Amygdala (tissue), 56 donors: ENCODE measurements around the gene ADA.

ENCODE experiments used
- DNase-seq, 56 donors: peaks; one replicate each; lab custom pipeline; 2025; lab: John Stamatoyannopoulos, UW

The ADA gene

DNA sequence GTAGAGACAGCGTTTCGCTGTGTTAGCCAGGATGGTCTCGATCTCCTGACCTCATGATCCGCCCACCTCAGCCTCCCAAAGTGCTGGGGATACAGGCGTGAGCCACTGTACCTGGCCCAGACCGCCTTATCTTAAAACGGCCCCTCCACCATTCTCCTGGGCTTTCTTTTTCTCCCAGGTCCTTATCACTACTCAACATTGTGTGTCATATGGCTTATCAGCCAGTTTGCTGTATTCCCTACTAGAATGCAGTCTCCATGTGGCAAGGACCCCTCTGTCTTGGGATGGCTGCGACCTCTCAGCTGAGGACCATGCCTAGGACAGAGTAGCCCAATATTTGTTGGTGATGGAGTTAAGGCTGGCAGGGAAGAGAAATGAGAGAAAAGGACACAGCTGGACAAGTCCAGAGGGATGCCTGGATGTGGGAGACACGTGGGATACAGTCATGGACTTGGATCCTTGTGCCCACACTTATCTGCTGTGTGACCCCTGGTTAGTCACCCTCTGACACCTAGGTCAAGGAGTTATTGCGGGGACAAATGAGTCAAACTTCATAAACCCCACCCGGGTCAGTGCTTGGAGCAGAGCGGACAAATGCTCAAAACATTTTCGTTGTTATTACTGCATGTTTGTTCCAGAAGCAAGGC lies 24.0 kb downstream of the ADA start:
- no peak for DNase-seq

DNA sequence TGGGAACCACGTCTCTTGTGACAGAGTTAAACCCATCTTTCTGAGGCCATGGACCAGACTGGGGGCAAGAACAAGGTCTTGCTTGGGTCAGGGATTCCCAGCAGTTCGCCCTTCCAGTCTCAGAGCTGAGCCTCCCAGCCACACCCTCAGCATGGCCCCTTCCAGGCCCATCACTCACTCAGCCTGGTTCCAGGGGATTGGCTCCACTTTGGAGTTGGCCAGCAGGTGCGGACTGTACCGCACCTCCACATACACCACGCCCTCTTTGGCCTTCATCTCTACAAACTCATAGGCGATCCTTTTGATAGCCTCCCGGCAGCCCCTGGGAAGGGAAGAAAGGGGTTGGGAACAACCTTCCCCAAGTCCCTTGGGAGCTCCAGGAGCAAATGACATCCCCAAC lies 25.2 kb downstream of the ADA start:
- DNase-seq = no peak

DNA sequence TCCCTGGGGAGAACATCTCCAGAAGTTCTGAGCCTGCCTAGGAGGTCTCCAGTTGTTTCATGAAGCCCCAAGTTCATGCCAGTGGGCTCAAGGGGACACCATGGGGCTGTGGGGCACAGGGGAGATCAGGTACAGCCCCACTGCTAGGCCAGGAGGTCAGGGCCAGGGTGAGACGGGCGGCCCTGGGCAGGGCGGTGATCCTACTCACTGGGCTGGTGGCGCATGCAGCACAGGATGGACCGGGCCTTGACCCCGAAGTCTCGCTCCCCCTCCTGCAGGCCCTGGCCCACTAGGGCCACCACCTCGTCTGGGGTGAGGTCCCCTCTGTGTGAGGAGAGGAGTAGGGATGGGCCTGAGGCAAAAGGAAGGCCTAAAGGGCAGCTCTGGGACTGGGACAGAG lies 26.1 kb downstream of the ADA start:
- DNase-seq = no peak

DNA sequence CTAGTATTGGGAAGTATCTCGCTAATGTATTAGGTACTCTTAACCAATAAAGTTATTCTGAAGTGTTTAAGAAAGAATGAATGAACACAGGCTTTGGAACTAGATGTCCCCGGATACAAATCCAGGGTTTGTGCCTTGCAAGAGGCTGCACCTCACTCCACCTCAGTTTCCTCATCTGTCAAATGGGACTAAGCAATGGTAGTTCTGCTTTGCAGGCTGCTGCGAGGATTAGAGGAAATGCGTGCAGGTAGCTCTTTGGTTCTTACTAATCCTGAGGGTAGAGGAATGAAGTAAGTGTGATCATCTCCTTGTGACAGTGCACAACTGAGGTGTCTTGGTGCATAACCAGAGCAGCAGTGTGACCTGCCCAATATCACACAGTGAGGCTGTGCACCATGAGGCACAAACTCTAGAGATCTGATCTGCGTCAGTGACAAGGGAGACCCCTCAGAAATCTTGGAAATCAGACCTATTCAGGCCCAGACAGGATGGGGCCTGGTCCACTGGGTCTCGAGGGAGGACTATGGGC lies 26.7 kb downstream of the ADA start:
- no peak for DNase-seq

DNA sequence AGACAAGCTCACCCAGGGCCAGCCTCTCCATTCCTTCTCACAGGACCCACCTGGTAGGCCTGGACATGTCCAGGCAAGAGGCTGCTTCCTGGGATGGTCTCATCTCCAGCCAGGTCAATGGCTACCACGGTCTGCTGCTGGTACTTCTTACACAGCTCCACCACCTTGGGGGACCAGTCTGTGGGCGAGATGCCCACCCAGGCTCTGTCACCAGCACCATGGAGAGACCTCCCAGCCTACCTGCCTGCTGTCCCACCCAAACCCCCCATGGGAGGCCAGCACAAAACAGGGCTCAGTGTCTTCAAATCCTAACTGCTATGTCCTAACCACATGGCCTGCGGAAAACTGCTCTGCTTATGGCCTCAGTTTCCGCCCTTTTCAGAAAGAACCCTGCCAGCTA lies 27.3 kb downstream of the ADA start:
- no peak for DNase-seq

DNA sequence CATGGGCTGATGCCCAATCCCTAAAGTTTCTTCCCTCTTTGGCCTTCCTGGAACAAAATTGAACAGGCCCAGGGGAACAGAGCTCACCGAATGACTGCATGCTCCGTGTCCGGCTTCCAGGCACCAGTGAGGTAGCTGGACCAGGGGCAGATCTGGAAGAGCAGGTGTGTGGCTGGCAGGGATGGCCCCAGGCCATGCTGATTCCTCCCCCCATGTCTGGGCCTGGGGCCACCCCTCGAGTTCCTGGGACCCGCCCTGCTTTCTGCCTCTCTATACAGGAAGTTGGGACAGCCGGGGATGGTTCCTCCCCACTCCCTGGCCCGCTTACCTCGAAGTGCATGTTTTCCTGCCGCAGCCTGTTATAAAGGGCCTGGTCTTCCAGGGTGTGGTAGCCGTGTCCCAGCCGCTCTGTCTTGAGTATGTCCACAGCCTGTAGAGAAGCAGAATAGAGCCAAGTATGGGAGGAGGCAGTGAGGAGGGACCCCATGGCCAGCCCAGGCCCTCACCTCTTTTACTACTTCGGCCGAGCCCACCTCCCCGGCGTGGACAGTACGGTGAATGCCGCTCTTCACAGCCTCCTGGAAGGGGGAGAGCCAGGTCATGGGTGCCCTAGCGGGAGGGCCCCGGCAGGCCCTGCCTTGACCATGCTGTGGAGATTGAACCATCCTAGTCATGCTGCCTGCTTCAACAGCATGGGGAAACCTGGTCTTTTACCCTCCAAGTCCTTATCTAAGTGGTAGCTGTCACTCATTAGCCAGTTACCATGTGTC lies 28.8 kb downstream of the ADA start:
- no peak for DNase-seq

DNA sequence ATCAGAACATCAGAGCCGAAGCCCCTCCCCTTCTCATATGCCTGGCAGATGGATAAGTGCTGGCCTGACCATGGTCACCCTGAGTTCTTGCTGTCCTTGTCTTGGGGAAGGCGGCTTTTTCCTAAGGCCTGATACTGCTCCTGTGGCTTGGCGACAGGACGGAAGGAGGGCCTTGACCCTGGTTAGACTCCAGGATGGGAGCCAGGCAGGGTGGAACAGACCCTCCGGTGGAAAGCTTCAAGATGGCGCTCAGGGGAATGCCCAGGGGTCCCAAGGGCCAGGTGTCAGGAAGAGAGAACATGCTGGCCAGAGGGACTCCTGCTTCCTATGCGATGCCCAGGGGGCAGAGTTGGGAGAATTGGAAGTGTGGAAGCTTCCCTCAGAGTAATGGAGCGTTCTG lies 29.6 kb downstream of the ADA start:
- no peak for DNase-seq

DNA sequence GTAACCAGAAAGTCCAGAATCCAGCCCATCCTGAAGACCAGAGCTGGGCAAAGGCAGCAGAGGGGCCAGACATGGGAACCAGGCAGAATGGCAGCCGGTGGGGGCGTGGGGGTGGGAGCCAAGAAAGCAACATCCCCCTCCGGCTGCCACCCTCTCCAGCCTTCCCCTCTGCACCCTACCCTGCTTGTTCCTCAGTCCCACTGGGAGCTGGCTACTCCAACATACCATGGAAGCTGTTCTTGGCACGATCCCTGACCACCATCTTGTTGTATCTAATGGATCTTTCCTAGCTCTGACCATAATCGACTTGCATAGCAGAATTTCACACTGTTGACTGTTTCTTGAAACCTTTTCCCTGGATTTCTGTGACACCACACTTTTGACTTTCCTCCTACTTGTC lies 30.2 kb downstream of the ADA start:
- no peak for DNase-seq

DNA sequence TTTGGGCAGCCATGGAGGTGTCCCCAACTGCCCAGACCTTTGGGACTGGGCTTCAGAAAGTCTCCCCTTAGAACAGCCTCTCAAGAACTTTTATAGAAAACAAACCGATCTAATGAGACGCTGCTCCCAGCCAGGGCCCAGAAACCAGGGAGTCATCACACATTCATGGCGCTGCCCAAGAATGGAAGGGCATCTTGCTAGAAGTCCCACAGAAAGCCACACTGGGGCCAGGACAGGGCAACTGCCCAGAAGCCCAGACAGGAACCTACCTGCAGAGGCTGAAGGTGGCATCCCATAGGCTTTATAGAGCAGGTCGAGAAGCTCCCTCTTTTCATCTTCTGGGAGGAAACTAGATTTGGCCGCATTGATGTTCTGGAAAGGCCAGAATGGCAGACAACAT lies 31.5 kb downstream of the ADA start:
- no peak for DNase-seq

DNA sequence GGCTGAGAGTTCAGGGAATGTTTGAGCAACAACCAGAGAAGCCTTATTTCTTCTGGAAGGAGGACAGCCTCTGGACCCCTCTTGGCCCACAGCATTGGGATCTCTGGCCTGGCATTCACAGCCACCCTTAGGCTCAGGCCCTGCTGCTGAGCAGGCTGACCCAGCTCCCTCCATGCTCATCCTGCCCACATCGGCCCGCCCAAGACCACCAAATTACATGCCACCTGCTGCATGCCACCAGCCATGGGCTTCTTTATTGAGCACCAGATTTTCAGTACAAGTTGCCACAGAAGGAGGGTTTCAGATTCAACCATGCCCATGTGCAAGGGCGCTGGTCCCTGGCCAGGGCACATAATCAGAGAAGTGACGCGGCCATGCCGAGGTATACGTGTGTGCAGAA lies 32.2 kb downstream of the ADA start:
- no peak for DNase-seq

DNA sequence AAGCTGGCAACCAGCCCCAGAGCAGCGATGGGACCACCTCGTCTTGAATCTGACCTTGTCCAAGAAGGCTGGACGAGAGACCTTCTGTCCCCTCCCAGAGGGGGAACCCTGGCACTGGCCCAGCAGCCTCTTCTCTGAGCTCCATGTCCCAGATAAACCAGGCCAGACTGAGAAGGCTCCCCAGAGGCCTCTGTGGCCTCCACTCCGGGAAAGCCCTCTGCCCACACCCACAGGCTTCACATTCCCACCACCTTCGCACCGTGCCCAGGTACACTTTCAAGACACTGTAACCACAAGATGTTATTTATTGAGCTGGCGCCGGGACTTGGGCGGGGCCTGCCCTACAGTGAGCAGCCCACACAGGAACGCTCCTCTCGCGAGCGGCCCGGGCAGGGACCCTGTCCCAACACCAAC lies 33.2 kb downstream of the ADA start:
- DNase-seq = peak in 2 of 56 donors; percentile 8 to 49

DNA sequence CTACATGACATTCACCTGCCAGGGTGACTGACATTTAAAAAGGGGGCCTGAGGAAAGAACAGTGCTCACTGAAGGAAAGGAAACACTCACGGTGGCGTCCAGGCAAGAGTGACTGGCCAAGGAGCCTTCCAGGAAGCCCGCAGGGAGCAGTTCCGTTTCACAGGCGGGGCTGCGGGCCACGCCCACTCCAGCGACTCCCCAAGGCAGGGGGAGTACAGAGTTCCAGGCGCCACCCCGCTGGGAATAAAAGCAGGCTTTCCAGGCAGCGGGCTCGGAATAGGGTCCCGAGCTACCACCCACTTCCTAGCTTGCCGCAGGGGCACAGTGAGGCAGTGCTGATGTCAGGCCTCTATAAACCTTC lies 34.9 kb downstream of the ADA start:
- DNase-seq = peak in 5 of 56 donors; percentile 36 to 54 (median 50)

DNA sequence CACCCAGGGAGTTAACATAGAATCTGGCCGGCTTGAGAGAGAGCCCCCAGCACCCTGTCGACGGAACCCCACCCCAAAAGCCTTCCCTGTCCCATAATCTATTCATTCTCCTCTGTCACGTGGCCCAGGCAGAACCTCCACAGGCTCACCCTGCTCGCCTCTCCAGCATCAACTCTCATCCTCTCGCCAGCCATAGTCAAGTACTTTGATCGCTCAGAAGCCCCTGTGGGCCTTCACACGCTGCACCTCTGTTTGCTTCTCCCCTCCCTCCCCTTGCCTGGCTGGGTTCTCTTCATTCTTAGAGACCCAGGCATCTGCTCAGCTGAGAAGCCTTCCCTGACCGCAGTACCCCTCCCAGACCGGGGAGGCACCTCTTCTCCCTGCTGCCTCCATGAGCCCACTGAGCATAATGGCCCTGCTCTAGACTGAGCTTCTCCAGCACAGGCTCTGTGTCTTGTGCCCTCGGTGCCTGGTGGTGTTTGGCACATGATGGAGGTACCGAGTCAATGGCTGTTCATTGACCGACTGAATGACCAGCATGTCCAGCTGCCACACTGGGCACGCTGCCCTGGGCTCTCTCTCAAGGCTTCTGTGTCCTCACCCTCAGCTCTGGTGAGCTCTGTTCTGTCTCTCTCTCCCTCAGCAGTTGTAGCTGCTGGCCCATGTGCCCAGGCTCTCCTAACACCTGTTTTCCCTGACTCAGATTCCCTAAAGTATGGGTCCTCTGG lies 35.5 kb downstream of the ADA start:
- peak in 54 of 56 donors; percentile 21 to 98 (median 84) for DNase-seq

DNA sequence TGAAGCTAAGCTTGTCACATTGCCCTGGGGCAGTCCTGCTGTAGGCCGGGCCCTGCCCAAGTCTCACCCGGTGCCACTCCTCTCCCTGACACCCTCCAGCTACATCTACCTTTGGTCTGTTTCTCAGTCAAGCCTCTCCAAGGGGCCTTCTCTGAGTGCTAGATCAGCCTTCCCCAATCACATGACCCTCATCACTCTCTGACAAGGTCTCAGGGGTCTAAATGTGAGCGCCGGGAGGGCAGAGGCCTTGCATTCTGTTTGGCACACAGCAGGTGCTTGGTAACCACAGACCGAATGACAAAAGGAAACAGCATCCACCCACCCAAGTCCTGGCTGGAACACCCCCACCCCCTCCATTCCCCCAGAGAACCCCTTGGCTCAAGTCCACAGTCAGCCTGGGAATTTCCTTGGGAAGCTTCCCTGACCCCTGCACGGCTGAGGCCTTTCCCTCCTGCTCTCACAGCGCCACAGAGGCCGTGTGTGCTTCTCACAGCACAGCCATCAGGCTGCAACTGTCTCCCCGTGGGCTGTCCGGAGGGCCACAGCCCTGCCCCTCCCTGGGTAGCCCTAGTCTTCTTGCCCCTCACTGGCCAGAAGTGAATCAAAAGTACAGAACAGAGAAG lies 36.2 kb downstream of the ADA start:
- peak in 15 of 56 donors; percentile 10 to 47 (median 25) for DNase-seq

DNA sequence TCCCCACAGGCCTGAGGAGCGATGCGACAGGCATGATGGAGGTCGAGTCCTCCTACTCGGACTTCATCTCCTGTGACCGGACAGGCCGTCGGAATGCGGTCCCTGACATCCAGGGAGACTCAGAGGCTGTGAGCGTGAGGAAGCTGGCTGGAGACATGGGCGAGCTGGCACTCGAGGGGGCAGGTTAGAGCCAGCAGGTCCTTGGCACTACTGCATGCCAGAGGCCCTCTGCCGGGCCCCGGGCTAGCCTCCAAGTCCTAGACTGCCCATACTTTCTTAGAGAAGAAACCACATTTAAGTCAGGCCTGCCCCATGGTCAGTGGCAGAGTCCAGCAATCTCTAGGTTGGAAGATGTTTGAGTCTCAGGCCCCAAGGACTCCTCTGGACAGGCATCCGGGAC lies 37.0 kb downstream of the ADA start:
- DNase-seq = peak in 28 of 56 donors; percentile 14 to 77 (median 41)

DNA sequence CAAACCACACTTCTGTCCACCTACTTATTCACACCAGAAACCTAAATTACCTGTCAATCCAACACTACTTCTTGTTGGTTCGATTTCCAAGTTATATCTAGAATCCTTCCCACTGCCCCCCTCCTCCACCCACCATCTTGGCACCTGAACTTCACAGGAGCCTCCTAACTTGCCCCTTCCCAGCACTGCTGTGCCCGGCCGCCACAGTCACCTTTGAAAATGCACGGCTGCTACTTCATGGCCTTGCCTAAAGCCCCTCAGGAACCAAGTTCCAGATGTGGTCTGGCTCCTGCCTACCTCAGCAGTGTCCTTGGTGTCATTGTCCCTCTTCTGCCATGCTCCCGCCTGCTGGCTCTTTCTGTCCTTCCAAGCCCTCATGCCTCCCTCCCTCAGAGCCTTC lies 37.9 kb downstream of the ADA start:
- DNase-seq = no peak

DNA sequence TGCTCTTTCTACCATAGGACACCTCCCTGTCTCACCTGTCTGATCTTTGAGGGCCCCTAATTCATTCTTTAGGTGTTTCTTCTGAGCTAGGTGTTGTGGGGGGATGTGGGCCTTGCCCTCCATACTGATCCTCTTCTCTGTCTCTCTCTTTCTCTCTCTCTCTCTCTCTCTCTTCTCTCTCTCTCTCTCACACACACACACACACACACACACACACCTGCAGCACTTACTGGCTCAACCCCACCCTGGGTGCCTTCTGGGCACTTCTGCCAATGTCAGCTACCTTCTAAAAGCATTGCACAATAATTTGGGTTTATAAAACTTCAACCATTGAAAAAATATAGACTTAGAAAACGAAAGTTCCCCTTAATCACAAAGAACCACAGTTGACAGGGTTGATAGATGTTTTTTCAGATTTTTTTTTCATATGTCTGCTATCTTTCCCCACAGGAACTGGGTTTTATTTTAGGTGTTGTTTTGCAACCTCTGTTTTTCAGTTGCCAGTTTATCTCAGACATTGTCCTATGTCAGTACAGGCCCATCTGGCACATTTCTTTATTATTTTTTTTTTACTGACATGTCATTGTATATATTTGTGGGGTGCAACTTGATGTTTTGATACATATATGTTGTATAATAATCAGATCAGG lies 41.1 kb downstream of the ADA start:
- DNase-seq = no peak

DNA sequence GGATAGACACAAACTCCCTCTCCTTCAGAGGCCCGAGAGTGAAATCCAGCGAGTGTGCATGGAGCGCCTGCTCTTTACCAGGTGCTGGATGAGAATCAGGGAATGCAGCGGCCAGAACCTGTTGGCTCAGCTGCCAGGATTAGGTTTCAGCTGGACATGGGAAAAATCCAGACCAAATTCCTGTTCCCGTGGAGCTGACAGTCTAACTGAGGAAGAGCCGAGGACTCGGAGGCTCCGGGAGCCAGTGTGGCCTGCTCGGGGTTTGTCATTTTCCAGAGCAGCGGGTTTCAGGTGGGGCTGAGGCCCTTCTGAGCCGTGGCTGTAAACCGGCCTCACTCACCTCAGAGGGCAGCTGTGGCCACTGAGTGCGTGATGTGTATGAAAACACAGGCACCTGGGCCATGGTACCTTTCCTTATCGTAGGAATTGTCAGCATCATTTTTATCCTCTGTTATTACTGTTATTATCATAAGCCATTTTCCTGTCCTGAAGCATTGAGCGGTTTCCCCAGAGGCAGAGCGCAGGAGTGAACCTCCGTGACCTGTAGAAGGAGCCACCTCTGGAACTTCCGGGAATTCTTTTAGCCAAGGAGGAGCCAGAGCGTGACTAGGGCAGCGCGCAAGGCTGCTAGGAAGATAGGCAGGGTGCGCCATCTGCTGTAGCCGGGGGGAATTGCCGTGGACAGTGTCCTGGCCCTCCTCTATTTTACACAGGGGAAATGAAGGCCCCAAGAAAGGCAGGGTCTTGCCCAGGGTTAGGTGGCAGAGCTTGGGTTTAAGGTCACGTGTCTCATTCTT lies 41.8 kb downstream of the ADA start:
- peak in 53 of 56 donors; percentile 29 to 90 (median 71) for DNase-seq

DNA sequence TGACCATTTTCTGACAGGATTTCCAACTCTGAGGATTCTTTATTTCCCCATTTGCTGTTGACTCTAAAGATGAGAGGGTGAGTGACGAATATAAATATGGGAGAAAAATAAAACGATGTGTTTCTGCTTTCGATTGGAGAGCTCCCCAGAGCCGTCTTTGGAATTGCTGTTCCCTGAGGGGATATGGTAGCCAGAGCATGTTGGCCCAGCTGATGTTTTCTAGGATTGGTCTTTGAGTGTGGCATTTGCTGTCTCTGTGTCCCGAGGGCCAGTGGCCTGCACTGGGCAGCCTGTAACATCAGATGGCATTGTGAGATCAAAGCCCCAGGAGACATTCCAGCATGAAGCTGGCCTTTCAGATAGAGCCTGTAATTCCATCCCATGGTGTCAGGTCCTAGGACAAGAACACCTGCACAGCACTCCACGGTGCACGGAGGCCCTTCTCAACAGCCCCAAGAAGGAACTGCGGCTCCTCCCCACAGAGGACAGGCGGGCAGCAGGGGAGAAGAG lies 42.4 kb downstream of the ADA start:
- no peak for DNase-seq
